ENCODE results near the gene NOB1.

GRCh38 chr16:69745232-69745612 is 9.5 kb downstream of the NOB1 start:
- TF ChIP-seq CTCF (conservative IDR thresholded peaks at IDR 0.05 in 1 of 2, IDR thresholded peaks at IDR 0.05 in 1 of 2; ENCODE audit: extremely low read depth in 1 of 2, insufficient read depth in 1 of 2, low read depth in 1 of 2, low read length in 2 of 2) (no peak), EZH2 (IDR thresholded peaks at IDR 0.05; ENCODE audit: borderline replicate concordance, low read length) (no peak)

Measured in mammary epithelial cell (primary cell).